Upper lobe of left lung (tissue), 4 donors: ENCODE measurements around the gene AFAP1.

Experiments
- POLR2A ChIP-seq, 4 donors: fragments of 450-650 bp; IDR thresholded peaks; one replicate each; pipeline ENCODE4 v1.5.1; 2016 to 2017; ENCODE audit warnings: antibody characterized with exemption in 4 of 4, mild to moderate bottlenecking in 2 of 4
- POLR2AphosphoS5 ChIP-seq, 2 donors: sonication (generic); formaldehyde crosslinking; IDR thresholded peaks; one replicate each; pipeline ENCODE4 v1.5.1; 2017; ENCODE audit warnings: antibody characterized with exemption in 2 of 2

GRCh38 chr4:7822137-7822505 is 117.5 kb downstream of the AFAP1 start:
- TF ChIP-seq POLR2A (IDR thresholded peaks at IDR 0.05) (no peak), POLR2AphosphoS5 (IDR thresholded peaks at IDR 0.05) (no peak)
